ENCODE measurements around the gene LCAT.

DNA sequence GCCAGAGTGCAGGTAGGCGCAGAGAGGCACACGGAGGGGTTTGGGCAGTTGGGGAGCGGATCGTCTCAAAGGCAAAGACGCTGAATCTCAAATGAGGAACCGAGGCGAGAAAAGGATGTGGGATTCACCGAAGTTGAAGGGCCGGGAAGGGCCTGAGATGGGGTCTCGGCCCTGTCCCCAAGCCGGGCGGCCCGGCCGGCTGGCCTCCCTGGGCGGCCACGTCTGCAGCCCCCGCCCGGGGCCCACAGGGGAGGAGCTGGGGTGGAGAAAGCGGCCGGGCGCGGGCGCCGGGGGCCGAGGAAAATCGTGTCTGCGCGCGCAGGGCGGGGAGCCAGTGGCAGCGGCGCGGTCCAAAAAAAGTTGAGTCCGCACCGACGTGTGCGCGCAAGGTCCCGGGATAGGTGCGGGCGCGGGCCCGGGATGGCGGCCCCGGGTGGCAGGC, 24.1 kb upstream of the LCAT start:
- TF ChIP-seq, protein P1, sequence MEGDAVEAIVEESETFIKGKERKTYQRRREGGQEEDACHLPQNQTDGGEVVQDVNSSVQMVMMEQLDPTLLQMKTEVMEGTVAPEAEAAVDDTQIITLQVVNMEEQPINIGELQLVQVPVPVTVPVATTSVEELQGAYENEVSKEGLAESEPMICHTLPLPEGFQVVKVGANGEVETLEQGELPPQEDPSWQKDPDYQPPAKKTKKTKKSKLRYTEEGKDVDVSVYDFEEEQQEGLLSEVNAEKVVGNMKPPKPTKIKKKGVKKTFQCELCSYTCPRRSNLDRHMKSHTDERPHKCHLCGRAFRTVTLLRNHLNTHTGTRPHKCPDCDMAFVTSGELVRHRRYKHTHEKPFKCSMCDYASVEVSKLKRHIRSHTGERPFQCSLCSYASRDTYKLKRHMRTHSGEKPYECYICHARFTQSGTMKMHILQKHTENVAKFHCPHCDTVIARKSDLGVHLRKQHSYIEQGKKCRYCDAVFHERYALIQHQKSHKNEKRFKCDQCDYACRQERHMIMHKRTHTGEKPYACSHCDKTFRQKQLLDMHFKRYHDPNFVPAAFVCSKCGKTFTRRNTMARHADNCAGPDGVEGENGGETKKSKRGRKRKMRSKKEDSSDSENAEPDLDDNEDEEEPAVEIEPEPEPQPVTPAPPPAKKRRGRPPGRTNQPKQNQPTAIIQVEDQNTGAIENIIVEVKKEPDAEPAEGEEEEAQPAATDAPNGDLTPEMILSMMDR (IDR thresholded peaks at IDR 0.05), result no peak
- TF ChIP-seq ZFX (IDR thresholded peaks at IDR 0.05; ENCODE audit: borderline replicate concordance), result no peak
